OCI-LY7 (cell line): ENCODE data around the gene ENDOG.

Source experiments
- EZH2phosphoT487 ChIP-seq: fragments of 200-600 bp; sonication (generic); IDR thresholded peaks from 2 replicates; pipeline ENCODE4 v1.6.1; 2018; ENCODE audit warnings: low read depth, borderline replicate concordance, mild to moderate bottlenecking, mixed run types, antibody characterized with exemption, low read length, moderate library complexity, mixed read lengths
- TF ChIP-seq, protein P1 (sequence below): fragments of 200-600 bp; sonication (generic); conservative IDR thresholded peaks from 2 replicates; pipeline ENCODE4 v1.5.1; 2014; ENCODE audit warnings: mild to moderate bottlenecking, antibody characterized with exemption, low read length, moderate library complexity, mixed read lengths

DNA sequence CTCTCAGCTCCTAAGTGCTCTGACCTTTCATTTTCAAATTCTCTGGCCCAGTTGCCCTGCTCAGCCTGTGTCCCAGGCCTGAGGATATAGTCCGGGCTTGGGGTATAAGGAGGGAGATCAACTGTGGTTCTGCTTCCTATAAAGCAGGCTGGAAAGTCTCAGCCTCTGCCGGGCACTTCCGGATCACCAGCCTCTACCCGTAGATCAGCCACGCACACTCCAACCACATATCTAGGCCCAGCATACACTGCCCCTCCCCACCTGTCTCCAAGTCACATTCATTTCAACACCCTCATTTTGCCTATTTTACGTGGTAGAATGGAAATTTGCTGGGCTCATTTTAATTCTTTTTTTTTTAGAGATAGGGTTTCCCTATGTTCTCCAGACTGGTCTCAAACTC, 49.7 kb upstream of the ENDOG start:
- TF ChIP-seq, protein P1, sequence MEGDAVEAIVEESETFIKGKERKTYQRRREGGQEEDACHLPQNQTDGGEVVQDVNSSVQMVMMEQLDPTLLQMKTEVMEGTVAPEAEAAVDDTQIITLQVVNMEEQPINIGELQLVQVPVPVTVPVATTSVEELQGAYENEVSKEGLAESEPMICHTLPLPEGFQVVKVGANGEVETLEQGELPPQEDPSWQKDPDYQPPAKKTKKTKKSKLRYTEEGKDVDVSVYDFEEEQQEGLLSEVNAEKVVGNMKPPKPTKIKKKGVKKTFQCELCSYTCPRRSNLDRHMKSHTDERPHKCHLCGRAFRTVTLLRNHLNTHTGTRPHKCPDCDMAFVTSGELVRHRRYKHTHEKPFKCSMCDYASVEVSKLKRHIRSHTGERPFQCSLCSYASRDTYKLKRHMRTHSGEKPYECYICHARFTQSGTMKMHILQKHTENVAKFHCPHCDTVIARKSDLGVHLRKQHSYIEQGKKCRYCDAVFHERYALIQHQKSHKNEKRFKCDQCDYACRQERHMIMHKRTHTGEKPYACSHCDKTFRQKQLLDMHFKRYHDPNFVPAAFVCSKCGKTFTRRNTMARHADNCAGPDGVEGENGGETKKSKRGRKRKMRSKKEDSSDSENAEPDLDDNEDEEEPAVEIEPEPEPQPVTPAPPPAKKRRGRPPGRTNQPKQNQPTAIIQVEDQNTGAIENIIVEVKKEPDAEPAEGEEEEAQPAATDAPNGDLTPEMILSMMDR, result no peak
- no peak for TF ChIP-seq EZH2phosphoT487
